SK-N-MC (cell line): ENCODE measurements around the gene LRRC27.

Experiments used
- EZH2 ChIP-seq: fragments of 200-600 bp; sonication (generic); IDR thresholded peaks from one replicate; pipeline ENCODE4 v1.6.1; 2017; ENCODE audit warnings: antibody characterized with exemption
- FOXP2 ChIP-seq: optimal IDR thresholded peaks from 2 replicates; pipeline ENCODE3; 2011; ENCODE audit warnings: mild to moderate bottlenecking, moderate library complexity; ENCODE audit not compliant: insufficient read depth; ENCODE audit errors: extremely low read length, control extremely low read depth
- POLR2AphosphoS5 ChIP-seq: IDR thresholded peaks from 2 replicates; pipeline ENCODE4 v1.6.1; 2012; ENCODE audit warnings: mild to moderate bottlenecking, low read depth, low read length, borderline replicate concordance

GRCh38 chr10:132308587-132309470, 23.2 kb upstream of the LRRC27 start:
- TF ChIP-seq EZH2 (no peak), POLR2AphosphoS5 (no peak), FOXP2 (no peak)
